ENCODE measurements around the gene HAGH.

HAGH gene

DNA sequence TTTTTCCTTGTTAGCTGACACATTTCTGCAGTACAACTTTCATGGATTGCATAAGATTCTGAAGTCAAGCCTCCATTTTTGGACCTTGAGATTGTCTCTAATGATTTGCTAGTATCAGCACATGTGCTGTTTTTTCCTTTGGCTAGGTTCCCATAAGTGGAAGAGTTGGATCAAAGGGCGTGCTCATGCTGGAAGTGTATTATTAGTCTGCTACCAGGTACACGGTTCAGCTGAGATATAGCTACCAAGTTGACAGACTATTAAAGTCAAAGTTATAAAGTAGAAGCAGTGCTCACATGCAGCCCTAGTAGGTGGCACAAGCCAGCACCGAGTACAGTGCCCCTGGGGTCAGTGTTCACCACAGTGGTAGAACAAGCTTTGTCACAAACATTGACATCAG lies 3.6 kb upstream of the HAGH start:
- no peak overlapping the region for H3K14ac ChIP-seq (ENCODE audit: low read length)
- H2BK5ac ChIP-seq (ENCODE audit: low read depth, low read length, poor library complexity), result no peak overlapping the region
- DNase-seq, result no peak
- H3K9ac ChIP-seq (ENCODE audit: low read length), result no peak overlapping the region
- H3K36me3 ChIP-seq (ENCODE audit: control insufficient read depth in 1 of 2, insufficient read depth in 2 of 2, low read length in 2 of 2), result peaks cover 0 to 2% of the 10 kb centered on the region in 2 experiments
- no peak overlapping the region for H2BK120ac ChIP-seq (ENCODE audit: insufficient read depth, low read length, poor library complexity)
- no peak overlapping the region for H3K18ac ChIP-seq (ENCODE audit: low read length)
- no peak overlapping the region for H2AFZ ChIP-seq (ENCODE audit: insufficient read depth, low read length, poor library complexity)
- WGBS (ENCODE audit: extremely low coverage, insufficient coverage, insufficient read length), result no CpG with 5 or more reads among the region's 3 CpGs
- H3K4me2 ChIP-seq (ENCODE audit: low read length), result no peak overlapping the region
- H3K79me2 ChIP-seq (ENCODE audit: control insufficient read depth, insufficient read depth, low read length, poor library complexity), result peaks cover 8% of the 10 kb centered on the region
- no peak overlapping the region for H3K23ac ChIP-seq (ENCODE audit: low read length)
- H4K8ac ChIP-seq (ENCODE audit: low read depth, low read length), result no peak overlapping the region
- H3K4me1 ChIP-seq (ENCODE audit: control insufficient read depth in 1 of 2, insufficient read depth in 2 of 2, low read length in 2 of 2), result peaks cover 0 to 5% of the 10 kb centered on the region in 2 experiments
- no peak overlapping the region for H4K91ac ChIP-seq (ENCODE audit: low read depth, low read length)
- H3K4me3 ChIP-seq (ENCODE audit: low read depth, low read length), result no peak overlapping the region
- H3K27me3 ChIP-seq (ENCODE audit: insufficient read depth, low read length), result no peaks in the 10 kb centered on the region
- no peaks in the 10 kb centered on the region for H3K9me3 ChIP-seq (ENCODE audit: insufficient read depth, low read depth, low read length)
- H3K27ac ChIP-seq (ENCODE audit: low read depth, low read length), result no peak overlapping the region
- H3K79me1 ChIP-seq (ENCODE audit: low read length), result peaks cover 8% of the 10 kb centered on the region
- no peak overlapping the region for H3K4ac ChIP-seq (ENCODE audit: low read depth, low read length)
- no peak overlapping the region for H2AK5ac ChIP-seq (ENCODE audit: low read length)
- H2BK12ac ChIP-seq (ENCODE audit: low read length), result no peak overlapping the region
- no peak overlapping the region for H4K12ac ChIP-seq (ENCODE audit: low read depth, low read length)

DNA sequence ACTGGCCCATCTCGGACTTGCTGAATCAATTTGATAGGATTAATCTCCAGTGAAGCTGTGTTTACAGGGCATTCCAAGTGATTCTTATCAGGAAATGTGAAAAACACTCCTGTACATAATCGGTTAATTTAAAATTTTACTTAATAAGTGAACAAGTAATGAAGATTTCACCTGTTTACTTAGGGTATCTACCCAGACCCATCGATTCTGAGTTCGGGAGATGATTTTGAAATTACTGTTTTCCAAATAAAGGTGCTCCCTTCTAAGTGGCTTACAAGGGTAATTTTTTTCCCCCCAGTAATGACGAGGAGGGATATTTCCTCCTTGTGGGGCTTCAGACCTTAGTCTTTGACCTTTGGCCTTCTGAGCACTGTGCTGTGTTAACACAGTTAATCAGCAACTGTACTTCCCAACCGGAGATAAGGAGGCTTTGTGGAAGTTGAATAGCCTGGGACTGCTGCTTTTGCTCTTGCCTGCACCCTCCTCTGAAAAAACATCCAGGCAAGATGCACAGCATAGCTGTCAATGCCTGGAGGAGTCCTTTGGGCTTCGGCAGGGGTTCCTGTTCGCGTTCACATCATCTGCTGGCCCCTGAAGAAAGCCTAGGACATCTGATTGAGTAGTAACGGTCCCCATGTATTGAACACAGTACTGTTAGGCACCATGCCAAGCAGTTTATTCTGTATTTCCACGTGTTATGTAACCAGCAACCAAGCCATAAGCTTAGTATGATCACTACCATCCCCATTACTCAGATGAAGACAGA lies 2.2 kb upstream of the HAGH start:
- peaks cover 0 to 2% of the 10 kb centered on the region in 2 experiments for H3K36me3 ChIP-seq (ENCODE audit: control insufficient read depth in 1 of 2, insufficient read depth in 2 of 2, low read length in 2 of 2)
- no peak overlapping the region for H4K8ac ChIP-seq (ENCODE audit: low read depth, low read length)
- H3K9me3 ChIP-seq (ENCODE audit: insufficient read depth, low read depth, low read length), result no peaks in the 10 kb centered on the region
- no peak overlapping the region for H2BK12ac ChIP-seq (ENCODE audit: low read length)
- H3K79me1 ChIP-seq (ENCODE audit: low read length), result peaks cover 8% of the 10 kb centered on the region
- H3K4me3 ChIP-seq (ENCODE audit: low read depth, low read length), result no peak overlapping the region
- H3K23ac ChIP-seq (ENCODE audit: low read length), result no peak overlapping the region
- no peak overlapping the region for H2AFZ ChIP-seq (ENCODE audit: insufficient read depth, low read length, poor library complexity)
- H3K4me1 ChIP-seq (ENCODE audit: control insufficient read depth in 1 of 2, insufficient read depth in 2 of 2, low read length in 2 of 2), result peaks cover 0 to 5% of the 10 kb centered on the region in 2 experiments
- no peak overlapping the region for H3K18ac ChIP-seq (ENCODE audit: low read length)
- H3K4me2 ChIP-seq (ENCODE audit: low read length), result no peak overlapping the region
- no peaks in the 10 kb centered on the region for H3K27me3 ChIP-seq (ENCODE audit: insufficient read depth, low read length)
- H2BK5ac ChIP-seq (ENCODE audit: low read depth, low read length, poor library complexity), result no peak overlapping the region
- H3K27ac ChIP-seq (ENCODE audit: low read depth, low read length), result no peak overlapping the region
- H2AK5ac ChIP-seq (ENCODE audit: low read length), result no peak overlapping the region
- no peak overlapping the region for H3K4ac ChIP-seq (ENCODE audit: low read depth, low read length)
- no peak overlapping the region for H3K9ac ChIP-seq (ENCODE audit: low read length)
- H3K14ac ChIP-seq (ENCODE audit: low read length), result no peak overlapping the region
- no peak overlapping the region for H4K91ac ChIP-seq (ENCODE audit: low read depth, low read length)
- H4K12ac ChIP-seq (ENCODE audit: low read depth, low read length), result no peak overlapping the region
- WGBS (ENCODE audit: extremely low coverage, insufficient coverage, insufficient read length), result no CpG with 5 or more reads among the region's 11 CpGs
- peaks cover 8% of the 10 kb centered on the region for H3K79me2 ChIP-seq (ENCODE audit: control insufficient read depth, insufficient read depth, low read length, poor library complexity)
- DNase-seq, result no peak
- H2BK120ac ChIP-seq (ENCODE audit: insufficient read depth, low read length, poor library complexity), result no peak overlapping the region

DNA sequence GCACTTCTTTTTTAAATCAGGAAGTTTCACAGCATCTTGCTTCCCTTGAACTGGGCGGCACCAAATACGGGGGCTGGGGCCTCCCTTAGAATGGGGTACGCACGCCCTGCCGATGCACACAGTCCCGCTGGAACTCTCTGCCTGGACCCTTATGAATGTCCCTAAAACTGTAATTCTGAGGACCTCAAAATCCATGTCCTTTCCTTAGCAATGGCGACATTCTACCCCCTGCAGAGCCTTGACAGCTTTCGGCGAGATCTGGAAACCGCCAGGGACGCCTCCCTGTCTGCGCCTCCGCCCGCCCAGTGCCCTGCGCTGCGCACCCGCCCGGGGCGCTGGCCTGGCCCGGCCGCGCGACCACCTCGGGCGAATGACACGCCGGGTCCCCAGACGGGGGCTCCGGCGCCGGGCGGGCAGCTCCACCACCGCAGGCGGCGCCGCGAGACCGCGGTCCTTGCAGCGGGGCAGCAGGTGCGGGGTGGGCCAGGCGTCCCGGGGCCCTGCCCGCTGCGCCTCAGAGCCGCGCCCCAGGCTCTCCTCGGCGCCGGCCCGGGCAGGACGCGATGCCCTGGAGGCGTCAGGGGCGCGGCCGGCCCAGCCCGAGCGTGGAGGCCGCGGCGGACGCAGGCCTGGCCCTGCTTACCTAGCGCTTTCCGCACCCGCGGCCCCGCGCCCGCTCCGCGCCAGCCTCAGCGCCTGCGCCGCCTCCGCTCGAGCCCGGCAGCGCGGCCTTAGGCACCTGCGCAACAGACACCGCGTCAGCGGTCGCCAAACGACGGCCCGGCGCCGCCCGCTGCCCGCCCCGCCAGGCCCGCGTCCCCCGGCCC lies 548 bp downstream of the HAGH start:
- H2BK120ac ChIP-seq (ENCODE audit: insufficient read depth, low read length, poor library complexity), result no peak overlapping the region
- H3K4me2 ChIP-seq (ENCODE audit: low read length), result peak overlapping the region; percentile 67
- no peak overlapping the region for H2AFZ ChIP-seq (ENCODE audit: insufficient read depth, low read length, poor library complexity)
- H3K27me3 ChIP-seq (ENCODE audit: insufficient read depth, low read length), result no peaks in the 10 kb centered on the region
- peaks cover 8% of the 10 kb centered on the region for H3K79me1 ChIP-seq (ENCODE audit: low read length)
- peak overlapping the region; percentile 72 for H3K9ac ChIP-seq (ENCODE audit: low read length)
- no peak overlapping the region for H2BK5ac ChIP-seq (ENCODE audit: low read depth, low read length, poor library complexity)
- H3K23ac ChIP-seq (ENCODE audit: low read length), result no peak overlapping the region
- peak overlapping the region; percentile 48 for H3K27ac ChIP-seq (ENCODE audit: low read depth, low read length)
- peak overlapping the region; percentile 67 for H4K8ac ChIP-seq (ENCODE audit: low read depth, low read length)
- peaks cover 0 to 5% of the 10 kb centered on the region in 2 experiments for H3K4me1 ChIP-seq (ENCODE audit: control insufficient read depth in 1 of 2, insufficient read depth in 2 of 2, low read length in 2 of 2)
- no peak overlapping the region for H3K4ac ChIP-seq (ENCODE audit: low read depth, low read length)
- peak overlapping the region; percentile 35 for H4K12ac ChIP-seq (ENCODE audit: low read depth, low read length)
- H2BK12ac ChIP-seq (ENCODE audit: low read length), result no peak overlapping the region
- H3K36me3 ChIP-seq (ENCODE audit: control insufficient read depth in 1 of 2, insufficient read depth in 2 of 2, low read length in 2 of 2), result peaks cover 12 to 14% of the 10 kb centered on the region in 2 experiments
- H3K9me3 ChIP-seq (ENCODE audit: insufficient read depth, low read depth, low read length), result no peaks in the 10 kb centered on the region
- peaks cover 8% of the 10 kb centered on the region for H3K79me2 ChIP-seq (ENCODE audit: control insufficient read depth, insufficient read depth, low read length, poor library complexity)
- peak overlapping the region; percentile 19 for H3K18ac ChIP-seq (ENCODE audit: low read length)
- no CpG with 5 or more reads among the region's 96 CpGs for WGBS (ENCODE audit: extremely low coverage, insufficient coverage, insufficient read length)
- peak; percentile 52 to 74 for DNase-seq
- peak overlapping the region; percentile 72 for H3K4me3 ChIP-seq (ENCODE audit: low read depth, low read length)
- H4K91ac ChIP-seq (ENCODE audit: low read depth, low read length), result peak overlapping the region; percentile 64
- no peak overlapping the region for H2AK5ac ChIP-seq (ENCODE audit: low read length)
- H3K14ac ChIP-seq (ENCODE audit: low read length), result peak overlapping the region; percentile 55

DNA sequence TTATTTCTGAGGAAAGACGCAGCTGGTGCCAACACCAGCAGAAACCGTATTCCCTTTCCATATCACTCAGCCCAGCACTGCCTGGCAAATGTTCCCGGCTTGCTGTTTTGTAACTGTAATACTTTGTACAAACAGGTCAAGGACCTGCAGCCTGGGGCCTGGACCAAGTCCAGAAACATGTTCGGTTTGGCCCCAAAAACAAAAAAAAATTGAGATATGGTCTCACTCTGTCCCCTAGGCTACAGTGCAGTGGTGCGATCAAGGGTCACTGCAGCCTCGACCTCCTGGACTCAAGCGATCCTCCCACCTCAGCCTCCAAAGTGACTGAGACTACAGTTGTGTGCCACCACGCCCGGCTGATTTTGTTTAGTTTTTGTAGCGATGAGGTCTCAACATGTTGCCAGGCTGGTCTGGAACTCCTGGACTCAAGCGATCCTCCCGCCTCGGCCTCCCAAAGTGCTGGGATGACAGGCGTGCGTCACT lies 1.2 kb downstream of the HAGH start:
- Histone ChIP-seq H3K18ac (ENCODE audit: low read length) (peak overlapping the region; percentile 16), H4K91ac (ENCODE audit: low read depth, low read length) (no peak overlapping the region), H2AK5ac (ENCODE audit: low read length) (no peak overlapping the region), H3K4me3 (ENCODE audit: low read depth, low read length) (no peak overlapping the region), H4K12ac (ENCODE audit: low read depth, low read length) (no peak overlapping the region), H2BK12ac (ENCODE audit: low read length) (no peak overlapping the region), H3K79me2 (ENCODE audit: control insufficient read depth, insufficient read depth, low read length, poor library complexity) (peaks cover 8% of the 10 kb centered on the region), H3K4me1 (ENCODE audit: control insufficient read depth in 1 of 2, insufficient read depth in 2 of 2, low read length in 2 of 2) (peaks cover 0 to 5% of the 10 kb centered on the region in 2 experiments), H3K4ac (ENCODE audit: low read depth, low read length) (no peak overlapping the region), H3K9ac (ENCODE audit: low read length) (no peak overlapping the region), H3K79me1 (ENCODE audit: low read length) (peaks cover 8% of the 10 kb centered on the region), H2BK120ac (ENCODE audit: insufficient read depth, low read length, poor library complexity) (no peak overlapping the region), H3K9me3 (ENCODE audit: insufficient read depth, low read depth, low read length) (no peaks in the 10 kb centered on the region), H3K27me3 (ENCODE audit: insufficient read depth, low read length) (no peaks in the 10 kb centered on the region), H2AFZ (ENCODE audit: insufficient read depth, low read length, poor library complexity) (no peak overlapping the region), H3K14ac (ENCODE audit: low read length) (no peak overlapping the region), H3K23ac (ENCODE audit: low read length) (no peak overlapping the region), H3K36me3 (ENCODE audit: control insufficient read depth in 1 of 2, insufficient read depth in 2 of 2, low read length in 2 of 2) (peaks cover 17 to 20% of the 10 kb centered on the region in 2 experiments), H4K8ac (ENCODE audit: low read depth, low read length) (no peak overlapping the region), H3K4me2 (ENCODE audit: low read length) (peak overlapping the region; percentile 67), H2BK5ac (ENCODE audit: low read depth, low read length, poor library complexity) (no peak overlapping the region), H3K27ac (ENCODE audit: low read depth, low read length) (no peak overlapping the region)
- WGBS (ENCODE audit: extremely low coverage, insufficient coverage, insufficient read length), result no CpG with 5 or more reads among the region's 15 CpGs
- DNase-seq, result no peak
